HepG2 (cell line): ENCODE results near the gene DMGDH. TPM values are rescaled to one million over a fixed set of nuclear protein-coding genes. Genes with fewer than 3 reads are reported as not detected.

ENCODE experiments used
- CHD4 ChIP-seq: fragments of 200-600 bp; sonication (generic); IDR thresholded peaks from 2 replicates; pipeline ENCODE4 v1.7.0; 2017; ENCODE audit warnings: mild to moderate bottlenecking, low read length, borderline replicate concordance
- EZH2 ChIP-seq: conservative IDR thresholded peaks from 2 replicates; pipeline ENCODE4 v1.6.1; 2012; ENCODE audit warnings: mild to moderate bottlenecking, low read depth, low read length, moderate library complexity
- IRF2 ChIP-seq: IDR thresholded peaks from 2 replicates; pipeline ENCODE4 v1.6.1; 2018; ENCODE audit warnings: missing genetic modification reagents, missing compliant biosample characterization
- JUNB ChIP-seq: sonication (generic); formaldehyde crosslinking; IDR thresholded peaks from 2 replicates; pipeline ENCODE4 v1.8.0; 2022; ENCODE audit warnings: missing genetic modification reagents, mild to moderate bottlenecking, borderline replicate concordance
- KLF12 ChIP-seq: sonication (generic); formaldehyde crosslinking; IDR thresholded peaks from 2 replicates; pipeline ENCODE4 v1.4.0; 2020; ENCODE audit warnings: missing genetic modification reagents, borderline replicate concordance
- NFKBIZ ChIP-seq: IDR thresholded peaks from 2 replicates; pipeline ENCODE4 v1.6.1; 2018; ENCODE audit warnings: missing genetic modification reagents, missing compliant biosample characterization
- ONECUT2 ChIP-seq: sonication (generic); formaldehyde crosslinking; IDR thresholded peaks from 2 replicates; pipeline ENCODE4 v1.4.0; 2020; ENCODE audit warnings: missing genetic modification reagents
- POLR2AphosphoS2 ChIP-seq: IDR thresholded peaks from 2 replicates; pipeline ENCODE4 v1.6.1; 2011; ENCODE audit warnings: low read depth, low read length, improper control_type of control experiment
- SMAD9 ChIP-seq: sonication (generic); formaldehyde crosslinking; IDR thresholded peaks from 2 replicates; pipeline ENCODE4 v1.5.1; 2020; ENCODE audit warnings: mild to moderate bottlenecking, missing genetic modification reagents
- TBL1XR1 ChIP-seq: fragments of 150-350 bp; IDR thresholded peaks from 2 replicates; pipeline ENCODE4 v1.6.1; 2014; ENCODE audit warnings: borderline replicate concordance, low read length; ENCODE audit not compliant: partially characterized antibody
- TCF12 ChIP-seq, 2 experiments: fragments of 450-650 bp in 1 of 2; sonication (generic) in 1 of 2; formaldehyde crosslinking in 1 of 2; IDR thresholded peaks; 2 replicates each; pipeline versions ENCODE4 v1.6.1 to v1.8.0; 2017 to 2022; ENCODE audit warnings: antibody characterized with exemption in 1 of 2, mild to moderate bottlenecking in 1 of 2, missing genetic modification reagents in 1 of 2, moderate library complexity in 1 of 2
- ZNF20 ChIP-seq: sonication (generic); formaldehyde crosslinking; IDR thresholded peaks from 2 replicates; pipeline ENCODE4 v1.4.0; 2020; ENCODE audit warnings: mild to moderate bottlenecking, moderate library complexity, missing genetic modification reagents
- ZNF230 ChIP-seq: sonication (generic); formaldehyde crosslinking; IDR thresholded peaks from 2 replicates; pipeline ENCODE4 v1.4.0; 2020; ENCODE audit warnings: mild to moderate bottlenecking, missing genetic modification reagents
- ZNF274 ChIP-seq: sonication (generic); formaldehyde crosslinking; IDR thresholded peaks from 2 replicates; pipeline ENCODE4 v1.5.1; 2020; ENCODE audit warnings: mild to moderate bottlenecking, missing genetic modification reagents
- ZNF331 ChIP-seq: sonication (generic); formaldehyde crosslinking; IDR thresholded peaks from 2 replicates; pipeline ENCODE4 v1.4.0; 2020; ENCODE audit warnings: missing genetic modification reagents
- ZNF441 ChIP-seq: sonication (generic); formaldehyde crosslinking; IDR thresholded peaks from 2 replicates; pipeline ENCODE4 v1.7.0; 2021; ENCODE audit warnings: missing genetic modification reagents, borderline replicate concordance
- ZNF747 ChIP-seq: sonication (generic); formaldehyde crosslinking; IDR thresholded peaks from 2 replicates; pipeline ENCODE4 v1.8.1; 2023; ENCODE audit warnings: missing genetic modification reagents, mild to moderate bottlenecking, borderline replicate concordance
- ZNF792 ChIP-seq: IDR thresholded peaks from 2 replicates; pipeline ENCODE4 v1.6.1; 2016
- ZSCAN29 ChIP-seq: sonication (generic); formaldehyde crosslinking; conservative IDR thresholded peaks from 2 replicates; pipeline ENCODE4 v1.4.0; 2020; ENCODE audit warnings: mild to moderate bottlenecking, missing genetic modification reagents
- polyA plus RNA-seq, 8 experiments: library from polyadenylated mRNA; depleted of rRNA in 3 of 8; stranded (reverse) in 7 of 8; unstranded in 1 of 8; fragments of >200 nt; fragmentation: Illumina TruSeq in 4 of 8; extraction: Trizol in 4 of 8; gene quantifications; 2 replicates each; pipeline versions ENCODE4 v1.2.1 to v1.2.3, GENCODE V29; 2011 to 2016; ENCODE audit warnings: low read depth in 4 of 8, missing spikeins in 1 of 8, mixed read lengths in 1 of 8; ENCODE audit not compliant: insufficient read depth in 1 of 8
- total RNA-seq, 5 experiments: library from RNA; depleted of rRNA; stranded (reverse); fragments of >200 nt; fragmentation: Illumina TruSeq; extraction: Trizol; gene quantifications; 2 replicates each; pipeline ENCODE4 v1.2.3, GENCODE V29; 2016; ENCODE audit warnings: low read depth in 1 of 5
- TF ChIP-seq, protein P1 (sequence below): sonication (generic); formaldehyde crosslinking; IDR thresholded peaks from 2 replicates; pipeline ENCODE4 v1.5.1; 2020; ENCODE audit warnings: mild to moderate bottlenecking, missing genetic modification reagents, moderate library complexity
- TF ChIP-seq, protein P2 (sequence below): IDR thresholded peaks from 2 replicates; pipeline ENCODE4 v1.6.1; 2016; ENCODE audit warnings: missing compliant biosample characterization, missing genetic modification reagents, borderline replicate concordance
- TF ChIP-seq, protein P3 (sequence below): sonication (generic); formaldehyde crosslinking; IDR thresholded peaks from 2 replicates; pipeline ENCODE4 v1.5.1; 2020; ENCODE audit warnings: mild to moderate bottlenecking, missing genetic modification reagents, moderate library complexity
- TF ChIP-seq, protein P4 (sequence below): sonication (generic); formaldehyde crosslinking; IDR thresholded peaks from 2 replicates; pipeline ENCODE4 v1.8.0; 2023; ENCODE audit warnings: mild to moderate bottlenecking, missing genetic modification reagents

Gene DMGDH
- total and polyA plus RNA-seq, 2 of the 13 experiments (the other 11 are each of a cell fraction or from before 2014, with no cell fraction given), result 3.6 to 7.9 TPM

DNA sequence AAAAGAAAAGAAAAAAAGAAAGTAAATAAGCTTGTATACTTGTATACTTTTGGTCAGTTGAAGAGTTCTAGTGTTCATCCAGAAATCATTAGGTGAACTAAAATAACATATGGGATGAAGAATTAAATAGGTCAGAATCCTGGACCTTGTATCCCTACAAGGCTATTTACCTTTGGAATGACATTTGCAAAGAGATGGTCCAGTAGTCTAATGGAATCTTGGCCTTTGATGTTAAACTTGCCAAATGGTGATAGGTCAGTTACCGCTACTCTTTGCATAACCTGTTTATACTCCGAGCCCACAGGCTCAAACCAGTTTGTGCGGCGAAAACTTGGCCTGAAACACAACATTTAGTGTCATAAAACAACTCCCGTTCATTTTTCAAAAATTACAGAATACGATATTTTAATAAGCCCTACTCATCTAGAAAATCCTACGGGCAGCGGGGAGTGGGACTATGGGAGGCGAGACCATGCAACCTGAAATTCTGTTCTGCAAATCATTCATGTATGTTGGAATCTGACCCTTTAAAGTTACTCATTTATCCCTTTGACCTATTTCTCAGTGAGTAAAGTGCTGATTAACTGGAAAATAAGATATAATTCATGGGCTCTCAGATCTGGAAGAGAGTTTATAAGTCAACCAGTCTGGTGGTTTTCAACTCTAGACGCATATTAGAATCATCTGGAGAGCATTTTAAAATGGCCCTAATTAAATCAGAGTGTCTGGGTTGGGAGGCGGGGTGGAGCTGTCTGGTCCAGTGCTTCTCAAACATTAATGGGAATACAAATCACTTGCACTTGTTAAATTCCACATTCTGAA lies 38.6 kb downstream of the DMGDH start (continued):
- 0 out of 2 replicates have a peak, but pooled peaks have one; percentile 9 for TF ChIP-seq ONECUT2 (CRISPR knock-in tag)
- no peak for TF ChIP-seq KLF12 (CRISPR knock-in tag)
- TF ChIP-seq, protein P1, sequence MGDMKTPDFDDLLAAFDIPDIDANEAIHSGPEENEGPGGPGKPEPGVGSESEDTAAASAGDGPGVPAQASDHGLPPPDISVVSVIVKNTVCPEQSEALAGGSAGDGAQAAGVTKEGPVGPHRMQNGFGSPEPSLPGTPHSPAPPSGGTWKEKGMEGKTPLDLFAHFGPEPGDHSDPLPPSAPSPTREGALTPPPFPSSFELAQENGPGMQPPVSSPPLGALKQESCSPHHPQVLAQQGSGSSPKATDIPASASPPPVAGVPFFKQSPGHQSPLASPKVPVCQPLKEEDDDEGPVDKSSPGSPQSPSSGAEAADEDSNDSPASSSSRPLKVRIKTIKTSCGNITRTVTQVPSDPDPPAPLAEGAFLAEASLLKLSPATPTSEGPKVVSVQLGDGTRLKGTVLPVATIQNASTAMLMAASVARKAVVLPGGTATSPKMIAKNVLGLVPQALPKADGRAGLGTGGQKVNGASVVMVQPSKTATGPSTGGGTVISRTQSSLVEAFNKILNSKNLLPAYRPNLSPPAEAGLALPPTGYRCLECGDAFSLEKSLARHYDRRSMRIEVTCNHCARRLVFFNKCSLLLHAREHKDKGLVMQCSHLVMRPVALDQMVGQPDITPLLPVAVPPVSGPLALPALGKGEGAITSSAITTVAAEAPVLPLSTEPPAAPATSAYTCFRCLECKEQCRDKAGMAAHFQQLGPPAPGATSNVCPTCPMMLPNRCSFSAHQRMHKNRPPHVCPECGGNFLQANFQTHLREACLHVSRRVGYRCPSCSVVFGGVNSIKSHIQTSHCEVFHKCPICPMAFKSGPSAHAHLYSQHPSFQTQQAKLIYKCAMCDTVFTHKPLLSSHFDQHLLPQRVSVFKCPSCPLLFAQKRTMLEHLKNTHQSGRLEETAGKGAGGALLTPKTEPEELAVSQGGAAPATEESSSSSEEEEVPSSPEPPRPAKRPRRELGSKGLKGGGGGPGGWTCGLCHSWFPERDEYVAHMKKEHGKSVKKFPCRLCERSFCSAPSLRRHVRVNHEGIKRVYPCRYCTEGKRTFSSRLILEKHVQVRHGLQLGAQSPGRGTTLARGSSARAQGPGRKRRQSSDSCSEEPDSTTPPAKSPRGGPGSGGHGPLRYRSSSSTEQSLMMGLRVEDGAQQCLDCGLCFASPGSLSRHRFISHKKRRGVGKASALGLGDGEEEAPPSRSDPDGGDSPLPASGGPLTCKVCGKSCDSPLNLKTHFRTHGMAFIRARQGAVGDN, result no peak
- TF ChIP-seq, protein P2, sequence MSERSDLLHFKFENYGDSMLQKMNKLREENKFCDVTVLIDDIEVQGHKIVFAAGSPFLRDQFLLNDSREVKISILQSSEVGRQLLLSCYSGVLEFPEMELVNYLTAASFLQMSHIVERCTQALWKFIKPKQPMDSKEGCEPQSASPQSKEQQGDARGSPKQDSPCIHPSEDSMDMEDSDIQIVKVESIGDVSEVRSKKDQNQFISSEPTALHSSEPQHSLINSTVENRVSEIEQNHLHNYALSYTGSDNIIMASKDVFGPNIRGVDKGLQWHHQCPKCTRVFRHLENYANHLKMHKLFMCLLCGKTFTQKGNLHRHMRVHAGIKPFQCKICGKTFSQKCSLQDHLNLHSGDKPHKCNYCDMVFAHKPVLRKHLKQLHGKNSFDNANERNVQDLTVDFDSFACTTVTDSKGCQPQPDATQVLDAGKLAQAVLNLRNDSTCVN (CRISPR knock-in tag), result no peak
- peak; percentile 78 for TF ChIP-seq IRF2 (CRISPR knock-in tag)
- no peak for TF ChIP-seq ZNF274 (CRISPR knock-in tag)
- TF ChIP-seq ZNF331, result 0 out of 2 replicates have a peak, but pooled peaks have one; percentile 37
- no peak for TF ChIP-seq SMAD9 (CRISPR knock-in tag)
- TF ChIP-seq, protein P3, sequence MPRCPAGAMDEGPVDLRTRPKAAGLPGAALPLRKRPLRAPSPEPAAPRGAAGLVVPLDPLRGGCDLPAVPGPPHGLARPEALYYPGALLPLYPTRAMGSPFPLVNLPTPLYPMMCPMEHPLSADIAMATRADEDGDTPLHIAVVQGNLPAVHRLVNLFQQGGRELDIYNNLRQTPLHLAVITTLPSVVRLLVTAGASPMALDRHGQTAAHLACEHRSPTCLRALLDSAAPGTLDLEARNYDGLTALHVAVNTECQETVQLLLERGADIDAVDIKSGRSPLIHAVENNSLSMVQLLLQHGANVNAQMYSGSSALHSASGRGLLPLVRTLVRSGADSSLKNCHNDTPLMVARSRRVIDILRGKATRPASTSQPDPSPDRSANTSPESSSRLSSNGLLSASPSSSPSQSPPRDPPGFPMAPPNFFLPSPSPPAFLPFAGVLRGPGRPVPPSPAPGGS, result no peak
- TF ChIP-seq TCF12 (IDR thresholded peaks at IDR 0.05), result no peak
- no peak for TF ChIP-seq TCF12 (CRISPR knock-in tag; IDR thresholded peaks at IDR 0.05)
- peak; percentile 72 for TF ChIP-seq TBL1XR1
- no peak for TF ChIP-seq POLR2AphosphoS2
- TF ChIP-seq JUNB, result no peak
- TF ChIP-seq CHD4, result no peak
- TF ChIP-seq, protein P4, sequence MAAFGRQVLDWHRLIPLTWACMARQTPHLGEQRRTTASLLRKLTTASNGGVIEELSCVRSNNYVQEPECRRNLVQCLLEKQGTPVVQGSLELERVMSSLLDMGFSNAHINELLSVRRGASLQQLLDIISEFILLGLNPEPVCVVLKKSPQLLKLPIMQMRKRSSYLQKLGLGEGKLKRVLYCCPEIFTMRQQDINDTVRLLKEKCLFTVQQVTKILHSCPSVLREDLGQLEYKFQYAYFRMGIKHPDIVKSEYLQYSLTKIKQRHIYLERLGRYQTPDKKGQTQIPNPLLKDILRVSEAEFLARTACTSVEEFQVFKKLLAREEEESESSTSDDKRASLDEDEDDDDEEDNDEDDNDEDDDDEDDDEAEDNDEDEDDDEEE (CRISPR knock-in tag), result no peak
- TF ChIP-seq NFKBIZ (CRISPR knock-in tag), result no peak
- no peak for TF ChIP-seq ZSCAN29
- TF ChIP-seq ZNF230 (CRISPR knock-in tag), result no peak
- TF ChIP-seq ZNF792 (CRISPR knock-in tag), result no peak
- TF ChIP-seq ZNF20 (CRISPR knock-in tag), result no peak
- no peak for TF ChIP-seq ZNF747 (CRISPR knock-in tag)
- no peak for TF ChIP-seq ZNF441 (CRISPR knock-in tag)
- no peak for TF ChIP-seq EZH2
